GM23338 (cell line): ENCODE measurements around the gene RRAS2. TPM values are rescaled to one million over a fixed set of nuclear protein-coding genes. Genes with fewer than 3 reads are reported as not detected.
A peak's percentile ranks its signal among the peaks of the same experiment; 100 is the strongest.
"Not testable (repeated sequence)": the region's sequence is repeated elsewhere in the genome, so short reads cannot be mapped to it uniquely, and the experiment has no call there.

ENCODE experiments used
- ATAC-seq: fragments of 200-7000 bp; cut with Tn5 transposase; 3 replicates; pipeline ENCODE4 v1.9.1; 2020
- DNase-seq: peaks from one replicate; pipeline ENCODE4 v3.0.0-alpha.2; 2015; ENCODE audit warnings: low spot score
- H2AFZ ChIP-seq: fragments of 200-600 bp; sonication (generic); 2 replicates; pipeline ENCODE4 v1.8.0; 2016; ENCODE audit warnings: antibody characterized with exemption, mild to moderate bottlenecking, moderate library complexity
- H3F3A ChIP-seq: fragments of 200-600 bp; sonication (generic); replicated peaks from 2 replicates; pipeline ENCODE4 v1.8.0; 2017; ENCODE audit warnings: antibody characterized with exemption, mixed run types, low read depth
- H3K27ac ChIP-seq: fragments of 200-600 bp; sonication (generic); 2 replicates; pipeline ENCODE4 v1.6.1; 2016; ENCODE audit warnings: low read depth
- H3K27me3 ChIP-seq: fragments of 200-600 bp; sonication (generic); 2 replicates; pipeline ENCODE4 v1.8.0; 2016; ENCODE audit warnings: mild to moderate bottlenecking, mixed run types, moderate library complexity; ENCODE audit not compliant: insufficient read depth
- H3K36me3 ChIP-seq: fragments of 200-600 bp; sonication (generic); 2 replicates; pipeline ENCODE4 v1.8.0; 2016; ENCODE audit warnings: mild to moderate bottlenecking; ENCODE audit not compliant: insufficient read depth
- H3K4me1 ChIP-seq: fragments of 200-600 bp; sonication (generic); 2 replicates; pipeline ENCODE4 v1.8.0; 2016; ENCODE audit warnings: mild to moderate bottlenecking, moderate library complexity; ENCODE audit not compliant: insufficient read depth
- H3K4me2 ChIP-seq: fragments of 200-600 bp; sonication (generic); 2 replicates; pipeline ENCODE4 v1.7.1; 2017; ENCODE audit warnings: mixed run types
- H3K4me3 ChIP-seq: fragments of 200-600 bp; sonication (generic); 2 replicates; pipeline ENCODE4 v1.6.1; 2016; ENCODE audit warnings: mixed run types
- H3K79me2 ChIP-seq: fragments of 200-600 bp; sonication (generic); replicated peaks from 2 replicates; pipeline ENCODE4 v1.8.0; 2017; ENCODE audit warnings: mild to moderate bottlenecking; ENCODE audit not compliant: insufficient read depth
- H3K9me2 ChIP-seq: fragments of 200-600 bp; sonication (generic); 2 replicates; pipeline ENCODE4 v1.8.0; 2017; ENCODE audit not compliant: insufficient read depth
- H4K20me1 ChIP-seq: fragments of 200-600 bp; sonication (generic); replicated peaks from 2 replicates; pipeline ENCODE4 v1.8.0; 2017; ENCODE audit warnings: mild to moderate bottlenecking; ENCODE audit not compliant: insufficient read depth
- H3K27ac Mint-ChIP-seq: 2 replicates; pipeline ENCODE4 v1.8.0; 2020; ENCODE audit warnings: inconsistent platforms, mild to moderate bottlenecking, moderate library complexity, mixed read lengths
- H3K27me3 Mint-ChIP-seq: 3 replicates; pipeline ENCODE4 v1.8.0; 2022; ENCODE audit warnings: low read depth, mild to moderate bottlenecking, moderate library complexity, mixed read lengths, inconsistent platforms; ENCODE audit not compliant: insufficient read depth, poor library complexity
- H3K36me3 Mint-ChIP-seq: 3 replicates; pipeline ENCODE4 v1.8.0; 2021; ENCODE audit warnings: low read depth, mild to moderate bottlenecking, inconsistent platforms, moderate library complexity, mixed read lengths
- H3K4me1 Mint-ChIP-seq: 3 replicates; pipeline ENCODE4 v1.8.0; 2020; ENCODE audit warnings: mild to moderate bottlenecking, inconsistent platforms, mixed read lengths
- H3K4me3 Mint-ChIP-seq: 3 replicates; pipeline ENCODE4 v1.8.0; 2021; ENCODE audit warnings: moderate library complexity, mild to moderate bottlenecking, inconsistent platforms, mixed read lengths
- H3K9me3 Mint-ChIP-seq: 3 replicates; pipeline ENCODE4 v1.8.0; 2020; ENCODE audit warnings: moderate library complexity, mild to moderate bottlenecking, inconsistent platforms, mixed read lengths
- CREB1 ChIP-seq: fragments of 250-450 bp; sonication (Bioruptor Pico); IDR thresholded peaks from 2 replicates; pipeline ENCODE4 v1.5.0; 2020; ENCODE audit warnings: low read depth, mild to moderate bottlenecking, moderate library complexity
- EZH2 ChIP-seq: fragments of 200-600 bp; sonication (generic); IDR thresholded peaks from one replicate; pipeline ENCODE4 v1.8.0; 2017; ENCODE audit warnings: antibody characterized with exemption, mild to moderate bottlenecking, low read depth; ENCODE audit not compliant: unreplicated experiment
- EZH2phosphoT487 ChIP-seq: fragments of 200-600 bp; sonication (generic); IDR thresholded peaks from one replicate; pipeline ENCODE4 v1.8.1; 2018; ENCODE audit warnings: antibody characterized with exemption; ENCODE audit not compliant: unreplicated experiment
- JUNB ChIP-seq: IDR thresholded peaks from one replicate; pipeline ENCODE4 v1.6.1; 2016; ENCODE audit warnings: antibody characterized with exemption; ENCODE audit not compliant: unreplicated experiment
- NANOG ChIP-seq: IDR thresholded peaks from 2 replicates; pipeline ENCODE4 v1.6.1; 2016; ENCODE audit warnings: antibody characterized with exemption, borderline replicate concordance
- POLR2AphosphoS5 ChIP-seq: IDR thresholded peaks from 2 replicates; pipeline ENCODE4 v1.6.1; 2016; ENCODE audit warnings: antibody characterized with exemption, low read depth
- STAT1 ChIP-seq: IDR thresholded peaks from one replicate; pipeline ENCODE4 v1.6.1; 2016; ENCODE audit warnings: antibody characterized with exemption; ENCODE audit not compliant: unreplicated experiment
- ZNF331 ChIP-seq: fragments of 250-450 bp; sonication (Bioruptor Pico); IDR thresholded peaks from 2 replicates; pipeline ENCODE4 v1.5.0; 2020; ENCODE audit warnings: low read depth, mild to moderate bottlenecking, moderate library complexity
- polyA plus RNA-seq: library from polyadenylated mRNA; unstranded; fragments of >200 nt; fragmentation: Nextera tagmentation; extraction: Ambion mirVana; gene quantifications from 2 replicates; pipeline ENCODE4 v1.2.1, GENCODE V29; 2016
- total RNA-seq: library from RNA; depleted of rRNA; stranded (reverse); fragments of >200 nt; shearing (Covaris generic); gene quantifications from 2 replicates; pipeline ENCODE4 v1.2.3, GENCODE V29; 2014
- TF ChIP-seq, protein P1 (sequence below): IDR thresholded peaks from one replicate; pipeline ENCODE4 v1.6.1; 2018; ENCODE audit warnings: antibody characterized with exemption; ENCODE audit not compliant: unreplicated experiment
- TF ChIP-seq, protein P2 (sequence below): fragments of 250-450 bp; sonication (Bioruptor Pico); IDR thresholded peaks from 2 replicates; pipeline ENCODE4 v1.5.0; 2020; ENCODE audit warnings: mild to moderate bottlenecking, moderate library complexity
- TF ChIP-seq, protein P3 (sequence below), 2 experiments: fragments of 200-600 bp in 1 of 2; sonication (generic) in 1 of 2; conservative IDR thresholded peaks; 2 replicates each; pipeline versions ENCODE4 v1.5.1 to v1.6.1; 2016 to 2017; ENCODE audit warnings: antibody characterized with exemption in 2 of 2, low read depth in 2 of 2, mild to moderate bottlenecking in 2 of 2, moderate library complexity in 1 of 2

The RRAS2 gene
- total and polyA plus RNA-seq, 2 experiments from 2014 or later = 196 to 293 TPM

DNA sequence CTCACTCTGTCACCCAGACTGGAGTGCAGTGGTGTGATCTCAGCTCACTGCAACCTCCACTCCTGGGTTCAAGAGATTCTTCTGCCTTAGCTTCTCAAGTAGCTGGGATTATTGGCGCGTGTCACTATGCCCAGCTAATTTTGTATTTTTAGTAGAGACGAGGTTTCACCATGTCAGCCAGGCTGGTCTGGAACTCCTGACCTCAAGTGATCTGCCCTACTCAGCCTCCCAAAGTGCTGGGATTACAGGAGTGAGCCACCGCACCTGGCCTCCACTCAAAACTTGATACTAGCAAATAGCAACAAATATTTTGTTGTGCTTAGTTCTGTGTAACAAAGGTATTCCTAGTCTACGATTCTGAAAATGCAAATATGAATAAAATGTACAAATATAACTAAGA, 14.0 kb downstream of the RRAS2 start:
- not testable (repeated sequence) for H3K4me3 ChIP-seq, H3K27me3 ChIP-seq, H3K9me2 ChIP-seq, DNase-seq, H3K36me3 ChIP-seq, H3K9me3 Mint-ChIP-seq, H4K20me1 ChIP-seq, H3K27me3 Mint-ChIP-seq, ATAC-seq, H3F3A ChIP-seq, H2AFZ ChIP-seq, H3K4me3 Mint-ChIP-seq
- peak overlapping the region; percentile 30 for H3K27ac ChIP-seq
- peaks cover 61% of the 10 kb centered on the region for H3K4me1 Mint-ChIP-seq
- peaks cover 90% of the 10 kb centered on the region for H3K79me2 ChIP-seq
- H3K4me2 ChIP-seq = peak overlapping the region; percentile 12; the same call in 1 of the 2 replicates
- peaks cover 45% of the 10 kb centered on the region for H3K4me1 ChIP-seq
- peak overlapping the region; percentile 61 for H3K27ac Mint-ChIP-seq
- peaks cover 25% of the 10 kb centered on the region for H3K36me3 Mint-ChIP-seq

DNA sequence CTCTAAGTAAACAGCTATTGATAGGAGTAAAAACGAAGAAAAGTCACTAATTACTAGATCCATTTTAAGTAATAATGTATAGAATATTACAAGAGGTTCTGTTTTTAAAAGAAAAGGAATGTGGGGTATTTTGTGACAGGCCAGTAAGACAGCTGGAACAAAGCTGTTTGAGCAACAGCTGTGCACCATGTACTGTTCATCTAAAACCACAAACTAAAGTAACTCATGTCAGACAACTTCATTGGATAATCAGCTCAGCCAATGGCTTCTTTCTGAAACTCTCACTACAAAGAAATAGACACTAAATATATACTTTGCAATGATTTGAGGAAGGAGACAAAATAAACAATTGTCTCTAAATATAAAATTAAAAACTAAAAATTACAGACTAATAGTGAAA, 16.1 kb downstream of the RRAS2 start:
- Histone ChIP-seq H3K79me2 (peaks cover 90% of the 10 kb centered on the region), H3K36me3 (no peaks in the 10 kb centered on the region), H3K27ac (peak overlapping the region; percentile 93), H3F3A (no peaks in the 10 kb centered on the region), H3K4me3 (no peak overlapping the region), H2AFZ (no peak overlapping the region), H3K4me1 (peaks cover 48% of the 10 kb centered on the region), H3K4me2 (peak overlapping the region; percentile 63), H3K27me3 (no peaks in the 10 kb centered on the region), H3K9me2 (no peaks in the 10 kb centered on the region), H4K20me1 (no peaks in the 10 kb centered on the region)
- Mint-ChIP-seq H3K36me3 (peaks cover 13% of the 10 kb centered on the region; the same call in 2 of the 3 replicates), H3K9me3 (no peaks in the 10 kb centered on the region; the same call in 2 of the 3 replicates), H3K27me3 (peaks cover 6% of the 10 kb centered on the region), H3K4me1 (peaks cover 58% of the 10 kb centered on the region), H3K27ac (peak overlapping the region; percentile 97; the same call in 1 of the 2 replicates), H3K4me3 (no peak overlapping the region)
- no peak for DNase-seq
- TF ChIP-seq STAT1 = no peak
- no peak for TF ChIP-seq ZNF331
- TF ChIP-seq CREB1 (CRISPR knock-in tag) = no peak
- TF ChIP-seq, protein P1, sequence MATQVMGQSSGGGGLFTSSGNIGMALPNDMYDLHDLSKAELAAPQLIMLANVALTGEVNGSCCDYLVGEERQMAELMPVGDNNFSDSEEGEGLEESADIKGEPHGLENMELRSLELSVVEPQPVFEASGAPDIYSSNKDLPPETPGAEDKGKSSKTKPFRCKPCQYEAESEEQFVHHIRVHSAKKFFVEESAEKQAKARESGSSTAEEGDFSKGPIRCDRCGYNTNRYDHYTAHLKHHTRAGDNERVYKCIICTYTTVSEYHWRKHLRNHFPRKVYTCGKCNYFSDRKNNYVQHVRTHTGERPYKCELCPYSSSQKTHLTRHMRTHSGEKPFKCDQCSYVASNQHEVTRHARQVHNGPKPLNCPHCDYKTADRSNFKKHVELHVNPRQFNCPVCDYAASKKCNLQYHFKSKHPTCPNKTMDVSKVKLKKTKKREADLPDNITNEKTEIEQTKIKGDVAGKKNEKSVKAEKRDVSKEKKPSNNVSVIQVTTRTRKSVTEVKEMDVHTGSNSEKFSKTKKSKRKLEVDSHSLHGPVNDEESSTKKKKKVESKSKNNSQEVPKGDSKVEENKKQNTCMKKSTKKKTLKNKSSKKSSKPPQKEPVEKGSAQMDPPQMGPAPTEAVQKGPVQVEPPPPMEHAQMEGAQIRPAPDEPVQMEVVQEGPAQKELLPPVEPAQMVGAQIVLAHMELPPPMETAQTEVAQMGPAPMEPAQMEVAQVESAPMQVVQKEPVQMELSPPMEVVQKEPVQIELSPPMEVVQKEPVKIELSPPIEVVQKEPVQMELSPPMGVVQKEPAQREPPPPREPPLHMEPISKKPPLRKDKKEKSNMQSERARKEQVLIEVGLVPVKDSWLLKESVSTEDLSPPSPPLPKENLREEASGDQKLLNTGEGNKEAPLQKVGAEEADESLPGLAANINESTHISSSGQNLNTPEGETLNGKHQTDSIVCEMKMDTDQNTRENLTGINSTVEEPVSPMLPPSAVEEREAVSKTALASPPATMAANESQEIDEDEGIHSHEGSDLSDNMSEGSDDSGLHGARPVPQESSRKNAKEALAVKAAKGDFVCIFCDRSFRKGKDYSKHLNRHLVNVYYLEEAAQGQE = no peak
- TF ChIP-seq, protein P2, sequence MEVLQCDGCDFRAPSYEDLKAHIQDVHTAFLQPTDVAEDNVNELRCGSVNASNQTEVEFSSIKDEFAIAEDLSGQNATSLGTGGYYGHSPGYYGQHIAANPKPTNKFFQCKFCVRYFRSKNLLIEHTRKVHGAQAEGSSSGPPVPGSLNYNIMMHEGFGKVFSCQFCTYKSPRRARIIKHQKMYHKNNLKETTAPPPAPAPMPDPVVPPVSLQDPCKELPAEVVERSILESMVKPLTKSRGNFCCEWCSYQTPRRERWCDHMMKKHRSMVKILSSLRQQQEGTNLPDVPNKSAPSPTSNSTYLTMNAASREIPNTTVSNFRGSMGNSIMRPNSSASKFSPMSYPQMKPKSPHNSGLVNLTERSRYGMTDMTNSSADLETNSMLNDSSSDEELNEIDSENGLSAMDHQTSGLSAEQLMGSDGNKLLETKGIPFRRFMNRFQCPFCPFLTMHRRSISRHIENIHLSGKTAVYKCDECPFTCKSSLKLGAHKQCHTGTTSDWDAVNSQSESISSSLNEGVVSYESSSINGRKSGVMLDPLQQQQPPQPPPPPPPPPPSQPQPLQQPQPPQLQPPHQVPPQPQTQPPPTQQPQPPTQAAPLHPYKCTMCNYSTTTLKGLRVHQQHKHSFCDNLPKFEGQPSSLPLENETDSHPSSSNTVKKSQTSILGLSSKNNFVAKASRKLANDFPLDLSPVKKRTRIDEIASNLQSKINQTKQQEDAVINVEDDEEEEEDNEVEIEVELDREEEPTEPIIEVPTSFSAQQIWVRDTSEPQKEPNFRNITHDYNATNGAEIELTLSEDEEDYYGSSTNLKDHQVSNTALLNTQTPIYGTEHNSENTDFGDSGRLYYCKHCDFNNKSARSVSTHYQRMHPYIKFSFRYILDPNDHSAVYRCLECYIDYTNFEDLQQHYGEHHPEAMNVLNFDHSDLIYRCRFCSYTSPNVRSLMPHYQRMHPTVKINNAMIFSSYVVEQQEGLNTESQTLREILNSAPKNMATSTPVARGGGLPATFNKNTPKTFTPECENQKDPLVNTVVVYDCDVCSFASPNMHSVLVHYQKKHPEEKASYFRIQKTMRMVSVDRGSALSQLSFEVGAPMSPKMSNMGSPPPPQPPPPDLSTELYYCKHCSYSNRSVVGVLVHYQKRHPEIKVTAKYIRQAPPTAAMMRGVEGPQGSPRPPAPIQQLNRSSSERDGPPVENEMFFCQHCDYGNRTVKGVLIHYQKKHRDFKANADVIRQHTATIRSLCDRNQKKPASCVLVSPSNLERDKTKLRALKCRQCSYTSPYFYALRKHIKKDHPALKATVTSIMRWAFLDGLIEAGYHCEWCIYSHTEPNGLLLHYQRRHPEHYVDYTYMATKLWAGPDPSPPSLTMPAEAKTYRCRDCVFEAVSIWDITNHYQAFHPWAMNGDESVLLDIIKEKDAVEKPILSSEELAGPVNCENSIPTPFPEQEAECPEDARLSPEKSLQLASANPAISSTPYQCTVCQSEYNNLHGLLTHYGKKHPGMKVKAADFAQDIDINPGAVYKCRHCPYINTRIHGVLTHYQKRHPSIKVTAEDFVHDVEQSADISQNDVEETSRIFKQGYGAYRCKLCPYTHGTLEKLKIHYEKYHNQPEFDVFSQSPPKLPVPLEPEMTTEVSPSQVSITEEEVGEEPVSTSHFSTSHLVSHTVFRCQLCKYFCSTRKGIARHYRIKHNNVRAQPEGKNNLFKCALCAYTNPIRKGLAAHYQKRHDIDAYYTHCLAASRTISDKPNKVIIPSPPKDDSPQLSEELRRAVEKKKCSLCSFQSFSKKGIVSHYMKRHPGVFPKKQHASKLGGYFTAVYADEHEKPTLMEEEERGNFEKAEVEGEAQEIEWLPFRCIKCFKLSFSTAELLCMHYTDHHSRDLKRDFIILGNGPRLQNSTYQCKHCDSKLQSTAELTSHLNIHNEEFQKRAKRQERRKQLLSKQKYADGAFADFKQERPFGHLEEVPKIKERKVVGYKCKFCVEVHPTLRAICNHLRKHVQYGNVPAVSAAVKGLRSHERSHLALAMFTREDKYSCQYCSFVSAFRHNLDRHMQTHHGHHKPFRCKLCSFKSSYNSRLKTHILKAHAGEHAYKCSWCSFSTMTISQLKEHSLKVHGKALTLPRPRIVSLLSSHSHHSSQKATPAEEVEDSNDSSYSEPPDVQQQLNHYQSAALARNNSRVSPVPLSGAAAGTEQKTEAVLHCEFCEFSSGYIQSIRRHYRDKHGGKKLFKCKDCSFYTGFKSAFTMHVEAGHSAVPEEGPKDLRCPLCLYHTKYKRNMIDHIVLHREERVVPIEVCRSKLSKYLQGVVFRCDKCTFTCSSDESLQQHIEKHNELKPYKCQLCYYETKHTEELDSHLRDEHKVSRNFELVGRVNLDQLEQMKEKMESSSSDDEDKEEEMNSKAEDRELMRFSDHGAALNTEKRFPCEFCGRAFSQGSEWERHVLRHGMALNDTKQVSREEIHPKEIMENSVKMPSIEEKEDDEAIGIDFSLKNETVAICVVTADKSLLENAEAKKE (CRISPR knock-in tag) = no peak
- no peak for TF ChIP-seq JUNB
- TF ChIP-seq EZH2 = no peak
- no peak for TF ChIP-seq POLR2AphosphoS5
- no peak for TF ChIP-seq NANOG
- TF ChIP-seq, protein P3, sequence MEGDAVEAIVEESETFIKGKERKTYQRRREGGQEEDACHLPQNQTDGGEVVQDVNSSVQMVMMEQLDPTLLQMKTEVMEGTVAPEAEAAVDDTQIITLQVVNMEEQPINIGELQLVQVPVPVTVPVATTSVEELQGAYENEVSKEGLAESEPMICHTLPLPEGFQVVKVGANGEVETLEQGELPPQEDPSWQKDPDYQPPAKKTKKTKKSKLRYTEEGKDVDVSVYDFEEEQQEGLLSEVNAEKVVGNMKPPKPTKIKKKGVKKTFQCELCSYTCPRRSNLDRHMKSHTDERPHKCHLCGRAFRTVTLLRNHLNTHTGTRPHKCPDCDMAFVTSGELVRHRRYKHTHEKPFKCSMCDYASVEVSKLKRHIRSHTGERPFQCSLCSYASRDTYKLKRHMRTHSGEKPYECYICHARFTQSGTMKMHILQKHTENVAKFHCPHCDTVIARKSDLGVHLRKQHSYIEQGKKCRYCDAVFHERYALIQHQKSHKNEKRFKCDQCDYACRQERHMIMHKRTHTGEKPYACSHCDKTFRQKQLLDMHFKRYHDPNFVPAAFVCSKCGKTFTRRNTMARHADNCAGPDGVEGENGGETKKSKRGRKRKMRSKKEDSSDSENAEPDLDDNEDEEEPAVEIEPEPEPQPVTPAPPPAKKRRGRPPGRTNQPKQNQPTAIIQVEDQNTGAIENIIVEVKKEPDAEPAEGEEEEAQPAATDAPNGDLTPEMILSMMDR (conservative IDR thresholded peaks at IDR 0.05; ENCODE audit: low read depth in 2 of 2) = no peak
- no peak for TF ChIP-seq EZH2phosphoT487
- no peak for ATAC-seq
